Measurements from ENCODE around the gene SDHAF4.
"Not testable (repeated sequence)": the region's sequence is repeated elsewhere in the genome, so short reads cannot be mapped to it uniquely, and the experiment has no call there.

SDHAF4 gene

GRCh38 chr6:70566751-70567382, at the start of gene SDHAF4:
Gene SDHAF4 (plus strand): TSS chr6:70566930. CDS start chr6:70566941, 11 bp downstream.
- peak; percentile 95 for DNase-seq

- no peak for DNase-seq
Observed at GRCh38 chr6:70518723-70519122, 48.0 kb upstream of the SDHAF4 start.

GRCh38 chr6:70520575-70520974, 46.2 kb upstream of the SDHAF4 start:
- no peak for DNase-seq

DNA sequence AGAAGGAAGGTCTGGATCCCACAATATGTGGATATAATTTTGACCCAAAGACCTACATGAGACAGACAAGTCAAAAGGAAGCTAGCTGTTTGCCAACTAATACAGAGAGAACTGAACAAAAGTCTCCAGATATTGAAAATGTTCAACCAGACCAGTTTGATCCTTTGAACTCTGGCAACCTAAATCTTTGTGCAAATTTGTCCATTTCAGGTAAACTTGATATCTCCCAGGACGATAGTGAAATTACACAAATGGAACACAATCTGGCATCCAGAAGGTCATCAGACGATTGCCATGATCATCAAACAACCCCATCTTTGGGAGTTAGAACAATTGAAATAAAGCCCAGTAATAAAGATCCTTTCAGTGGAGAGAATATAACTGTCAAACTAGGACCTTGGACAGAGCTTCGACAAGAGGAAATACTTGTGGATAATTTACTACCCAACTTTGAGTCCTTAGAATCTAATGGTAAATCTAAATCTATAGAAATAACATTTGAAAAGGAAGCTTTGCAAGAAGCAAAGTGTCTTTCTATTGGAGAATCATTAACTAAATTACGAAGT, 41.9 kb upstream of the SDHAF4 start:
- no peak for DNase-seq

DNA sequence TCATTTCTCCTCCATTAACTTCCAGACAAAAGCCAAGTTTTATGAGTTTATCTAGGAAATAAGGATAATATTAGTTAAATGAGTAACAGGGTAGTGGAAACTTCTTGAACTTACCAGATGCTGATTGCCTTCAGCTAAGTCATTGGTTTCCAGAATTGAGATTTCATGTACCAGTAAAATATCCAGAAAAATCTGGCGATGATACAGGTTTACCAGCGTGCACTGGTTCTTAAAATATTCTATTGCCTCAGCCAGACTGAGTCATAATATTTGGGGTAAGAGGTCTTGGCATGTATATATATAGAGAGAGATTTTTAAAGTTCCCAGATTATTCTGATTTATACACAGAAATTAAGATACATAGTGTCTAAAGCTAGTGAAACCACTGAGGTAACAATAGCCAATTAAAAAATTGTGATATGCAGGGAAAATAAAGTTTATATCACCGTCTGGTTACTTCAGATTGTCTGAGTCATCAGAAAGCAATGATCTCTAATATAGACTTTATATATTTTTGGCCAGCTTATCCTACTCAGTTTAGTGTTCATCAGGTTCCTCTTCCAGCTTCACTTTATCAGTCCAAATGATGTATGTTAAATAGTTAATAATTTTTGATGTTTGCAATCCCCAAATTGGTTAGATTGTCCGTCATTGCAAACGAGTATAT, 39.5 kb upstream of the SDHAF4 start:
- DNase-seq: no peak

- DNase-seq: no peak
Observed at GRCh38 chr6:70530023-70530422, 36.7 kb upstream of the SDHAF4 start.

DNA sequence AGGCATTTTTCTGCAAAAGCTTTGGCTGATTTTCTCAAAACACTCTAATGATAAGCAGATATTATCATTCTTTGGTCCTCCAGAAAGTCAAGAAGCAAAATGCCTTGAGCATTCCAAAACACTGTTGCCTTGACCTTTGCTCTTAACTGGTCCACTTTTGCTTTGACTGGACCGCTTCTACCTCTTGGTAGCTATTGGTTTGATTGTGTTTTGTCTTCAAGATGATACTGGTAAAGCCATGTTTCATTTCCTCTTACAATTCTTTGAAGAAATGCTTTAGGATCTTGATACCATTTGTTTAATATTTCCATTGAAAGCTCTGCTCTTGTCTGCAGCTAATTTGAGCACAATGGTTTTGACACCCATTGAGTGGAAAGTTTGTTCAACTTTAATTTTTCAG, 35.6 kb upstream of the SDHAF4 start:
- DNase-seq: no peak

GRCh38 chr6:70537266-70537665, 29.5 kb upstream of the SDHAF4 start:
- DNase-seq: no peak

DNA sequence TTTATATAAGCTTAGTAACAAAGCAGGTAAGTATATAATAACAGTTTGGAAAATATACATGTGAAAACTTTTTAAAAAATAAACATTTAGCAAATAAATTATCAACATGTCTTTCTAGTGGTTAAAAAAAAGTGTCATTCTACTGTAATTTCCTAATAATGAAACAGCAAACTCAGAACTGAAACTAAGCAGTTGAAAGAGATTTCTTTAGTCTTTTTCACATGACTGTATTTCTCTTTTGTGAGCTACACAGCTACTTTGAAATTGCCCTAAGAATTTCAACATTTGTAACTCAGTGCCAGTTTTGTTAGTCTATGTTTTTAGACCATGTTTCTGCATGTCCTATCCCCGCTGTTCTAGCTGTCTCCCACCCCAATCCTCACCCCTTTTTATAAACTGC, 28.4 kb upstream of the SDHAF4 start:
- no peak for DNase-seq

GRCh38 chr6:70547313-70547712, 19.4 kb upstream of the SDHAF4 start:
- DNase-seq: no peak

DNA sequence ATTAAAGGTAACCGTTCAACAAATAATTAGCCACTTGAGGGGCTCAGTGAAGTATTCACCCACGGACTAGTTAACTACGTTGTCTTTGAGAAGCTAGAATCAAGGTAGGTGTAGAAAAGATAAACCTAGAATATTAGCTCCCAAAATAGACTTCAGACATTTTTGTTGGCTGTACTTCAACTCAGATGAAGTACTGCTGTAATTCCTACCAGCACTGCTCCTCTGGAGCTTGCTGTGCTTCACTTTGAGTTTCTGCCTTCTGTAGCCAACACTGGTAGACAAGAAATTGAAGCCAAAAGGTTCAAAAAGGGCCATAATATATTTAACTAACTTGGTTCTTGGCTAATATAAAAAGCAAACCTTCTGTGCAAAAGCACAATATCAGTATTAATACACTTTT, 18.8 kb upstream of the SDHAF4 start:
- no peak for DNase-seq

DNA sequence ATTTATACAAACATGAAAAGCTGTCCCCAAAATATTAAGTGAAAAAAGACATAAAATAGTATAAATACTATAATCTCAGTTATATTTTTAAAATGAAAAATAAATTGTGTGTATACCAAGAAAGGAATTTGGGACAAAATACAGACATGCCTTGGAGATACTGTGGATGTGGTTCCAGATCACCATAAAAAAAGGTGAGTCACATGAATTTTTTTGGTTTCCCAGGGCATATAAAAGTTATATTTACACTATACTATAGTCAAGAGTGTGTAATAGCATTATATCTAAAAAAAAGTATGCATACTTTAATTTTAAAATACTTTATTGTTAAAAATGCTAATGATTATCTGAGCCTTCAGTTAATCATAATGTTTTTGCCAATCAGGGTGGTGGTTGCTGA, 17.4 kb upstream of the SDHAF4 start:
- DNase-seq: no peak

GRCh38 chr6:70551566-70551965, 15.2 kb upstream of the SDHAF4 start:
- no peak for DNase-seq

DNA sequence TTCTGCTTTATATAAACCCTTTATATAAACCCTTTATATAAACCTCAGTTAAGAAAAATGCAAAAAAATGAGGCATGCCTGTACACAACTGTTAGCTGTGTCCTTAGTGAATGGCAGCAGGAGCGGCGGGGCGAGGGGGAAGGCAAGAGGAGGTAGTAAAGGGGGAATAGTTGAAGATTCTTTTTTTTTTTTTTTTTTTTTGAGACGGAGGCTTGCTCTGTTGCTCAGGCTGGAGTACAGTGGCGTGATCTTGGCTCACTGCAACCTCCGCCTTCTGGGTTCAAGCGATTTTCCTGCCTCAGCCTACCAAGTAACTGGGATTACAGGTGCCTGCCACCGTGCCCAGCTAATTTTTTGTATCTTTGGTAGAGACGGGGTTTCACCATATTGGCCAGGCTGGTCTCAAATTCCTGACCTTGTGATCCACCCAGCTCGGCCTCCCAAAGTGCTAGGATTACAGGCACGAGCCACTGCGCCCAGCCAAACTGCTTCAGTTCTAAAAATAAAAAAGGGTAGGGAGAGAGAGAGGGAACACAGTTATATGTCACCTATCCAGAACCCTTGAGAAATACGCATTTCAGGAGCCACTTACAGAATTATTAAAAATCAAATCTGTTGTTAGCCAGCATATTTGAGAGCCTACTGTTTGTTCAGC, 14.3 kb upstream of the SDHAF4 start:
- not testable (repeated sequence) for DNase-seq

GRCh38 chr6:70552974-70553373, 13.8 kb upstream of the SDHAF4 start:
- DNase-seq: no peak

GRCh38 chr6:70557998-70558397, 8.7 kb upstream of the SDHAF4 start:
- no peak for DNase-seq

GRCh38 chr6:70562401-70562800, 4.3 kb upstream of the SDHAF4 start:
- not testable (repeated sequence) for DNase-seq

DNA sequence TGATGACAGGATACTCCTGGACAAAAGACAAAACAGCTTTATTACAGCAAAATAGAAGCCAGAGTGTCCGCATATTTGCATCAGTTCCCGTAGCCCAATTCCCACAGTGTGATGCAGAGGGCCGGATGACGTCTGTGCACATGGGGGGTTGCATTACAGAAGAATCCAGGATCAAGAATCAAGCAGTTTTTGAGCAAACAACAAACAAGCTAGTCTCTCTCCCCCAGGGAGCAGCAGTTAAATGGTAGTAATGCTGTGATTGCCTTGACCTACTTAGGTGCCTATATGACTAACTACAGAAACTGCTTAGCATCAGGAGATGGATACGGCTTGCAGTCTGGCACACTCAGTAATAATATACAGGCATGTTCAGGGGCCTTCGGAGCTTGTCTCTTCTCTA, 3.2 kb upstream of the SDHAF4 start:
- DNase-seq: peak; percentile 28

DNA sequence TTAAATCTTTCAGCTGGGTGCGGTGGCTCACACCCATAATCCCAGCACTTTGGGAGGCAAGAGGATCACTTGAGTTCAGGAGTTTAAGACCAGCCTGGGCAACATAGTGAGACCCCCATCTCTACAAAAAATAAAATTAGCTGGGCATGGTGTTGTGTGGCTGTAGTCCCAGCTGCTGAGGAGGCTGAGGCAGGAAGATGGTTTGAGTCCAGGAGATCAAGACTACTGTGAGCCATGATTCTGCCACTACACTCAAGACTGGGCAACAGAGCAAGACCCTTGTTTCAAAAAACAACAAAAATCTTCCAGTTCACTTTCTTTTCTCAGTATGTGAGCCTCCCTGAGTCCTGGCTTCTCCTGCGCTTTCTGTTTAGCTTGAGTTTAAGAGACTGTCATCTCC, 7.9 kb downstream of the SDHAF4 start:
- DNase-seq: no peak

DNA sequence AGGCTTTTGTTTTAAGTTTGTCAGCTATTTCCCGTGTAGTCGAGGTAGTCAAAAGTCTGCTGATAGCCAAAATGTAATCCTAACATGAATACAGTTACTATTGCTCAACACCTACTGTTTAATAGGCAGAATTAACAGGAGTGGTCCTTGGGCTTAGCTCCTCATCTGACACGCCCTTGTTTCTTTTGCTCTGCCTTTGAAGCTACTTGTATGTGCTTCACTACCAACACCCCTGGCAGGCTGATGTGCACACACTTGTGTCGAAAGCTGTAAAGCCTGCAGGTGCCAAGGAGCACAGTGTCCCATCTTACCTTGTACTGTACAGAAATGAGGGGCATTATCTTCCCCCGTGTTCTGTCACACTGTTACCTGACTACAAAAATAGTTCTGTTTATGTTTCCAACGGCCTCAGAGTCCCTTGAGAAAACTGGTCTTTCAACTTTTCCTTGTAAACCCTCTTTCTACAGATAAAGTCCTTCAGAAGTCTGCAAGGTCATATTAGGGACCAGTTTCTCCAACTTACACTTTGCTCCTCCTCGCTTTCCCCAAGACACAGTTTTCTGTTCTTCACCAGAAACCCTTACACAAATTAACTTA, 9.3 kb downstream of the SDHAF4 start:
- DNase-seq: no peak

DNA sequence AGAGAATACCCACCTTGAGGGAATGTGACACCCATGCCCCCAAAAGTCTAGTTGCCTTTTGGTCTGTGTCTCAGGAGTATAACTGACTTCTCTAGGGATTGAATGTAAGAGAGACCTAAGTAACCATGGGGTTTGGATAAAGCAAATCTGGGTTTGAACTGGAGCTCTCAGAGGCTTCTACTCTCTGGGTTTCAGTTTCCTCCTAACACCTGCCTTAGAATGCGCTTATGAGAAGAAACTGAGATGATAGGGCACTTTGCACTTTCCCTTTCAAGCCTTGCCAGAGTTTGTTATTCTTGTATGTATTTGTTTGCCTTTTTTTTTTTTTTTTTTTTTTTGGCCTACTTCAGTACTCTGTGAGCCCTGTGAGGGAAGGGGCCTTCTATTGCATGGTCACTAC, 19.4 kb downstream of the SDHAF4 start:
- no peak for DNase-seq

DNA sequence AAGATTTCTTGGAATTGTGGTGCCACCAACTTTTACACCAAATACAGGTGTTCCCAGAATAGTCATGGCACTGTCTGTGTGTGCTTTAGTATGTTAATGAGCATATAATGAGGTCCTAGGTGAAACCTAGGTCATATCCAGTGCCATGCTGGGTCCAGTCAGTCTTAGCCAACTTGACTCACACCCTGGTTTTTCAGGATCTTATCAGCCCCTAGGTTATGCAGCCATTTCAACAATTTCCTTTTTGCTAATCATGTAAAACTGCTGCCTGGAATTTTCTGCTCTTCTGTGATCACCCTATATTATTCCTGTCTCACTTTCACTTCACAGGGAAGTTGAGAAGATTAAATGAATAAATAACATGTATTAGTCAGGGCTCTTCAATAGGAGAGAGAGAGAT, 23.7 kb downstream of the SDHAF4 start:
- DNase-seq: no peak

DNA sequence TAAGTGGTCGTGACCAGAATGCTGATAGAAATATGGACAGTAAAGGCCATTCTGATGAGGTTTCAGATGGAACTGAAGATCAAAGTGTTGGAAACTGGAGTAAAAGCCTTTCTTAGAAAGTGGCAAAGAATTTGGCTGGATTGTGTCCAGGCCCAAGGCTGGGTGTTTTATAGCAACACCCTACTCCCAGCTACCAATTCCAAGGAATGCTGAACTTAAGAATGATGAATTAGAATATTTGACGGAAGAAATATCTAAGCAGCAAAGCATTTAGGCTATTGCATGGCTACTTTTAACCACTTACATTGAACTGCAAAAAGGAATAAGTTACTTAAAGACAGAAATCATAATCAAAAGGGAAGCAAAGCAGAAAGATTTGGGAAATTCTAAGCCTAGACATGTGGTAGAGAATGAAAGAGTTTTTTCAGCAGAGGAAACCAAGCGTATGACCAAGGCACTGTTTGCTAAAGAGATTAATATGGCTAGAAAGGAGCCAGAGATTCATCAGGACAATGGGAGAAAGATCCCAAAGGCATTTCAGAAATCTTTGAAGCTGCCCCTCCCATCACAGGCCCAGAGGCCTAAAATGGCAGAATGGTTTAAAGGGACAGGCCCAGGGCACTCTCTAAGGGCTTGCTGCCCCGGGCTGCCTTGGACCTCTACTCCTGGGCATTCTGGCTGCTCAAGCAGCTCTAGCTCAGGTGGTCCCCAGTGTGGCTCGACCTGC, 25.8 kb downstream of the SDHAF4 start:
- DNase-seq: no peak
